HG03135 (cell line): ENCODE results near the gene OPCML.

ENCODE experiments used
- ATAC-seq: cut with Tn5 transposase; IDR thresholded peaks from one replicate; pipeline ENCODE4 v1.9.1; 2021; ENCODE audit warnings: mild to moderate bottlenecking, moderate library complexity; ENCODE audit not compliant: unreplicated experiment

Gene OPCML

DNA sequence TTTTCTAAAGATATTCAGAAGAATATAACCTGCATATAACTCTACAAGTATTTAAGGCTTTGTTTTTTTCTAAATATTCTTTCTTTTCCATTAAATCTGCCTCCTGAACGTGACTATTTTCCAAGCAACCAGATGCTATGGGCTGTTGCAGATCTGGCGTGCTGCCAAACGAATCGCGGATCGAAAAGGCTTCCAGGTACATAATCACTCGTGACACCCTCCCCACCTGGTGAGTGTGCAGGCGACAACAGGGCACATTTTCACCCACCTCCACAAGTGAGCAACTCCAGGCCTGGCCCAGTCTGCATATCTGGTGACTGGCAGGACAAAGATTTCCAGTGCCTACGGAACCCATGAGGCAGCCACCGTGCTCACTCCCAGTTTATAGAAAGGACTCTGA is 660.1 kb downstream of the OPCML start:
- no peak for ATAC-seq

DNA sequence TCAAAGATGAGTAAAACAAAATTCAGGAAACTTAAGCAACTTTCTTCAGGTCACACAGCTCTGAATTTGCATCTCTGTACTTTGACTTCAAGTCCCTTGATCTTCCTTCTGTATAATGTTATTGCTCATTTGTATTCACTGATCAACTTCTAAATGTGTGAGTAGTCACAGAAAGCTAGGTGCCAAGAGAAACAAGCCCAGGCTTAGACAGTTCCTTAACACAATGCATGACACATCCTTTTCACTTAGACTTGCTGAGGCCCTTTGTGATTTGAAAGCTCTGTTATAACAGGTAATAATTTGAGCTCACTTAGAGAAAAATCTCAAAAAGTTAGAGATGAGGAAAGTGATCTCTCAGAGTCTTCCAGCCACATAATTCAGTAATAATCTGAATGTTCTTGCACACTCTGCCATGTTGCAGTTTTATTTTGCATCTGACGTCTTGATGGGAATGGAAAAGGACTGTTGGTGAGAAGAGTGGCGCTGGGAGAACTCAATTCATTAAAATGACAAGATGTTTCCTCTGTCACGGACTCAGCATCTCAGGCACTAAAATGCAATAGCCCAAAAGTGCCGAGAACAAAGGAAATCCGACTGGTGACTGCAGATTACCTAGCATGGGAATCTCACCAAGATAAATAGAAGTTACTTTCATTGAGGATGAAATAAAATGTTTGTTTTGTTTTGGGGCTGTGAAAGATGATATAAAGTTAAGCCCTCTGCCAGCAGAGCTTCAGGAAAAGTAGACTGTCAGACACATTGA is 665.3 kb downstream of the OPCML start:
- no peak for ATAC-seq

DNA sequence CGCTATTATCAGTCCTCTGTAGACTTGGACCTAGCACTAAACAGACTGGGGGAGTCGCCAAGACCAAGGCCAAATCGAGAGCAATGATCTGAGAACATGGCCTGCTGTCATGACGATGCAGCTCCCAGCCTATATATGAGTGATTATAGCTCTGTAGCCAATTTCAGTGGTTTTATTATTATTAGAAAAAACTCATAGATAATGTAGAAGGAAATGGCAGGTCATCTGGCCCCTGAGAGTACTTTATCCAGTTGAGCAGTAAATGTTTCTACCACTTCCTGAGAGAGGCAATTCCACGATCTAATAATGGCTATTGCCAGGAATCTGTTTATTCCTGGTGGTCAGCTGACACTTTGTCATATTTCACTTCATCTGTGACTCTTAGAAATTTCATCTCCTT is 666.7 kb downstream of the OPCML start:
- ATAC-seq = no peak

DNA sequence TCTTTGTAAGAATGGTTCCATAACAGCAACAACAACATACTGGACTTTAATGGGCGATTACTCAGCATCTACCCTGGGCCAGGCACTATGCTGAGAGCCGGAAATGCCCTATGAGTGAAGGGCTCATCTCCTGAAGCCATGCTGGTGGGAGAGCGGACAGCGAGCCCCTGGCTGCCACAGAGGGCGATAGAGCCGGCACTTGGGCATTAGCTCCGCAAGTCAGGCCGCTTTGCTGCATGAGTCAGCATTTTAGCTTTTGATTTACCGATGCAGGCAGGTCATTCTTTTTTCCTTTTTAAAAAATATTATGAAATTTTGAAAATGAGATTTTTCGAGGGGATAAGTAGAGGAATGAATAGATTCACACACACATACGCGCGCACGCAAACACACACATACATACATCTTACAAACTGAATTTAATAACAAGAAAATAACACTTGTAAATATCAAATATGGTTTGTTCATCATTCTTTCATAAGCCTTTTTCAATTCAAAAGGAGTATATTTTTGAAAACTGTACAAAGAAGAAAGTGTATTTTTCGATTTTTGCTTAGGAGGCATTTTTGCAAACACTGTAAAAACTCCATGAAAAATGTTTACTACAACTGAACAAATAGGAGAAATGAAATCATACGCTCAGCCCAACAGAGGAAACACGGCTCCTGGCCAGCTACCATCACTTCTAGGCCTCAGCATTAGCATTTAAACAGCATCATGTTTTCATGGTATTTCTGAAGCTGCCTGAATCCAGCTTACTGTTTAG is 667.3 kb downstream of the OPCML start:
- no peak for ATAC-seq

DNA sequence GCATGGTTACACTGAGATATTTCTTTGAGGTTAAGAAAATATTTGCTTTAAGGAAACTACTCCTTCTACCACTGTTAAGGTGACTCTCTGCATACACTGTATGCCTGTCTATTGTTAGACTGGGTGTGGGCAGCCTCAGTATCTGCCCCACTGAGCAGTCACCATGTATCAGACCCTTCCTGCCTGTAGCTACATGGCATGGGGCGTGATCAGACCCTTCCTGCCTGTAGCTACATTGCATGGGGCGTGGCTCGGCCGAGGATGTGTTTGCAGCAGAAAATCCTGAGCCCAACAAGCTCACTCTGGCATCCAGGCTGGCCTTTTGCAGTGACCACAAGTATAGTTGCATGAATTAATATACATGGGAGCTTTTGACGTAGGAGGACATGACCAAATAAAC is 669.4 kb downstream of the OPCML start:
- ATAC-seq = no peak

DNA sequence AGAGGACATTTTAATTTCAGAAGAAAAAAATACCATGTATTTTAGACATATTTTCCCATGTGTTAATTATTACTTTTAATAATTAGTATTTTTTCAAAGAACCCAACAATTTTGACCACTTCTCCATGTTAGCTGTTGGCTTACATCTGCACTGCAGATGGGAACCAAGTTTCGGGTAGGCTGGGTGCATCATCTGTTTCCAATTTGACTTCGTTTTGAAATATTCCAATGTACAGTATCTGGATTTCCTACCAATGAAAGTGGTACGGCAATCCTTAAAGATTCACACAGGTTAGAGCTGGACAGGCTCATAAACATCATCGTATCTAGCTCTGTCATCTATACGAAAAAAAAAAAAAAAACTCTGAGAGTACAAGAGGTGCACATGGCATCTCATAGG is 670.2 kb downstream of the OPCML start:
- ATAC-seq = no peak

DNA sequence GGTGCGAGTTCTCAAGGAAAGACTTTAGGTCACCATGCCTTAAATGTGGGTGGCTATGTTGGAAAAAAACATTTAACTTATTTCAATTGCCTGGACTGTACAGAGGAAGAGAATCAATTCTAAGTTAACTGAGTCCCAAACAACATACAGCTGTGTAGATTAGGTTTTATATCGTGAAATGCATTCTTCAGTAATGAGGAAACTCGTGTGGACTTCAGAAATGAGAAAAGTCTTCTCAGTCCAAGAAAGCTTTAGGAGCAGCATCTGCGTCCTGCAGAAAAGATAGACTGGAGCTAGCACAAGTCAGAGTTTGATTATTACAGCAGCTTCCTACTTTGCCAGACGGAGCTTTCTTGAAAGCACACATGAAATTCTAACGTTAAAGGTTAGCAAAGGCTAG is 673.0 kb downstream of the OPCML start:
- ATAC-seq = no peak

DNA sequence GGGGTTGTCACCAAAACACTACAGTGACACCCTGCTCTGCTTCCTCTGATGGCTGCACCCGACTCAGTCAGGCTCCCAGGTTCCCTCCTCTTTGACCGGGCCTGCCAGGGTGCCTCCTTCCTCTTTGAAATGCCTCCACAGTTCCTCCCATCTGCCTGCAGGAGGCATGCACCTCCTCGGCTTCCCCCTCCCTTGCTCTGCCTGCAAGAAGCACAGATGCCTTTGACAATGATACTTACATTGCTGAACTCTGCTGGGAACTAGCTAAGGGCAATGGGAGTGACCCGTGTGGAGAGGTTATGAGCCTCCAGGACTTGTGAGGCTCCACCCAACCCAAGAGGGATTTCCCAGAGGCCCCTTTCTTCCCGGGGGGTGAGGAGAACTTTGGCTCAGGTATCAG is 674.1 kb downstream of the OPCML start:
- no peak for ATAC-seq

DNA sequence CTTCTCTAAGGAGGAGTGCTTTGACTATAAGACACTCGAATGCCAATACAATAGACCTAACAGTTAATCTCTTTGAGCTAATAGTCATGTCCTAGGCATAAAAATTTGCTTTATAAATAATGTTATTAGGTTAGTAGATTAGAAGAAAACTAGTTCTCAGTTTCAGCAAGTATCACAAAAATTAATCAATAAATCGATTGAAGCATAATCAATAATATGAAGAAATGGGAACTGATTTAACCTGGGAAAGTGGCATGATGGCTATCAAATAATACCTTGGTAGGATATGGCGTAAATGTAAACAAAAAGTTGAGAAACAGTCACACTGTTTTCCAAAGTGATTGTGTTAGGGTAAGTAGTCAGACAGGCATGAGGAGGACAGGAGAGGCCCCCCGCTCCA is 676.3 kb downstream of the OPCML start:
- no peak for ATAC-seq

DNA sequence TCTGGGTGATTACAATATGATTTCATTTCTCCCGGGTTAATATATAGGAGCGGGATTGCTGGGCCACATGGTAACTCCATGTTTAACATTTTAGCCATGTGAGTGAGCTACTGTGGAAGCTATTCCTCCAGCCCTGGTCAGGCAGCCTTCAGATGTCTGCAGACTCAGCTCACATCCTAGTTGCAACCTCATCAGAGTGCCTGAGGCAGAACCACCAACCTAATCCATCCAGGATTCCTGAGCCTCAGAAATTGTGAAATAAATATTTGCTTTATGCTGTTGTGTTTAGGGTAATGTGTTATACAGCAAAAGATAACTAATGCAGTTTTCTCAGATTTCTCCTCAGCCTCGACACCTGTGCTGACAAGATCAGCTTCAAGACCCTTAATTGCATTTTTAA is 676.8 kb downstream of the OPCML start:
- ATAC-seq = no peak

DNA sequence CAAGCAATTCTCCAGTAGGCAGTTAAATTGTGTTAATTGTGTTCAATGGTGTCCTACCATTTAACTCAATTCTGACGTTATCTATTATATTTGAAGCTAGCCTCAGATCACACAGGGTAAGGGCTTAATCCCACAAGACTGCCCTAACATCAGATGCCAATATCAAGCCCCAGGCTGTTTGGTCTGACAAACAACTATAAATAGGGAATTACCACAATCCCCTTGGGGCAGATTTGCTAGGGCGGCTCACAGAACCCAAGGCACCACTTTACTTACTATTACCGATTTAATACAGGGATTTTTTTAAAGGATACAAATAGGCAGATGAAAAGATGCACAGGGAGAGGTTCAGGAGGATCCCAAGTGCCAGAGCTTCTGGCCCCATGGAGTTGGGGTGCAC is 678.4 kb downstream of the OPCML start:
- no peak for ATAC-seq

DNA sequence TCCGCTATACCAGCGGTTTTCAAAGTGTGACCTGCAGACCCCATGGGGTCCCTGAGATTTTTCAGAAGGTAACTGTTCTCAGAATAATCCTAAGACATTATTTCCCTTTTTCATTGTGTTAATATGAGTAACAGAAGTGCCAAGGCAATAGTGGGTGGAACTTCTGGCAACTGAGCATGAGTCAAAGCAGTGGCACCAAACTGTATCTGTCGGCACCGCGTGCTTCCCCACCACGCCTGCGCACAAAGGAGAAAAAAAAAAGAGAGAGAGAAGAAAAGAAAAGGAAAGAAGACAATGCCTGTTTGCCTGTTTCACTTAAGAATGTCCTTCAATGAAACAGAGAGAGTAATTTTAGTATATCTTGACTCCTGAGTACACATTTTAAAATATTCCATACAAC is 679.9 kb downstream of the OPCML start:
- no peak for ATAC-seq

DNA sequence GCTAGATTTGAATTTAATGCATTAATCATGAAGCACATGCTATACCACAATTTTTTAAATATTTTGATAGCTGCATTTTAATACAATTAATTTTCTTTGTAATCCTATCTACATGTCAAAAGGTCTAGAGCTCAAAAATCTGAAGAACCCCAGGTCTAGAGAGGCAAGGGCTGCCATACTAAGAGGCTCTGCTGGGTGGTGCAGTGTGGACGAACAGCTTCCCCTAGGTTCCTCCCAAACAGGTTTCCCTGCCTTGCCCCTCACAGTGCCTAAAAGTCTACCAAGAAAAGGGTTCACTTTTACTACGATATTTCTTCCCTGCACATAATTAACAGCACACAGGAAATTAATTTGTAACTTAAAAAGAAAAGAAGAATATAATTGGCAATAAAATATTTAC is 681.1 kb downstream of the OPCML start:
- ATAC-seq = no peak

DNA sequence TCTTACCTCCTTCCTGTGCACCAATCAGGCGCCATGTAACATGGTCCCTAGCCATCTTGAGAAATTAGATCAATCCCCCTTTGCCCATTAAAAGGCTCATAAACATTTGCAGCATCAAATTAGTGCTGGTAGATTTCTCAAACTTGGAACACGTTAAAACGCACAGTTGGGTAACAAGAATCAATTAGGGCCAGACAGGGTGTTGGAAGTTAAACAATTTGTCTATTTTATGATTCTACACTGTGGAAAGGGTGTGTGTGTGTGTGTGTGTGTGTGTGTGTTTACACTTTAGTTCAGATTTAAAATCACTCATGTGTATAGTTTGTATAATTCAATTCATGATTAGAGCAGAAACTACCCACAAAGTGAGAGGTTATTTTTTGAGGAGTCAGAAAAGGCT is 682.0 kb downstream of the OPCML start:
- no peak for ATAC-seq

DNA sequence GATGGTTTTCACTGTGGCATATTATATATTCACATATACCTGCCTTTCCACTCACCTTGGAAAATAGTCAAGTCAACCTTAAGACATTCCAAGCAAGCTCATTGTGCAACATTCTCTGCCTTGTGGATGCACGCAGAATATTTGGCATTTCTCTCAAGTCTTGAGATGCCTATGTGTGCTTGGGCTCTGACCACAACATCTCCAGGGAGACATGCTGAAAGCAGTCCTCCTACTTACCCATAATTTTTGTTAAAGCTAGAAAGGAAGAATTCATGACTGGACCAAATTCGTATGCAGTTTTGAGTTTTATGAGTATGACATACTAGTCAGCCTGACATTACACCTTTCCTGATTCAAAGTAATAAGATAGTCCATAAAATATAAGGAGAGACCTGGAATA is 684.0 kb downstream of the OPCML start:
- no peak for ATAC-seq

DNA sequence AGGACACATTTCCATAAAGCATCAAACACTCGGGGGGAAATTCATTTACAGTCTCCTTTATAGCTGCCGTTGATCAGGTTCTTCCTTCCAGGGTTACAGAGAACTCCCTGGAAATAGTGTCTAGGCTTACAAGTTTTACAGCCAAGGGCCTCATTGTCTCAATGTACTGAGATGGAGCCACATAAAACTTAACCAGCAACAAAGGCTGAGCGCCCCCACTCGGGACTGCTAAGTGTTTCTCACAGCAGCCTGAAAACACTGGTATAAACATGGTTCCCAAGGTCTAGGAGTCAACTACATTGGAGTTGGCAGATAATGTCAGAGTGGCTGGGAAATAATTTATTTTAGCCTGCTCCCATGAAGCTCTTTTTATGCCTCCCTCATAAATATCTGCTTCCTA is 686.2 kb downstream of the OPCML start:
- no peak for ATAC-seq

DNA sequence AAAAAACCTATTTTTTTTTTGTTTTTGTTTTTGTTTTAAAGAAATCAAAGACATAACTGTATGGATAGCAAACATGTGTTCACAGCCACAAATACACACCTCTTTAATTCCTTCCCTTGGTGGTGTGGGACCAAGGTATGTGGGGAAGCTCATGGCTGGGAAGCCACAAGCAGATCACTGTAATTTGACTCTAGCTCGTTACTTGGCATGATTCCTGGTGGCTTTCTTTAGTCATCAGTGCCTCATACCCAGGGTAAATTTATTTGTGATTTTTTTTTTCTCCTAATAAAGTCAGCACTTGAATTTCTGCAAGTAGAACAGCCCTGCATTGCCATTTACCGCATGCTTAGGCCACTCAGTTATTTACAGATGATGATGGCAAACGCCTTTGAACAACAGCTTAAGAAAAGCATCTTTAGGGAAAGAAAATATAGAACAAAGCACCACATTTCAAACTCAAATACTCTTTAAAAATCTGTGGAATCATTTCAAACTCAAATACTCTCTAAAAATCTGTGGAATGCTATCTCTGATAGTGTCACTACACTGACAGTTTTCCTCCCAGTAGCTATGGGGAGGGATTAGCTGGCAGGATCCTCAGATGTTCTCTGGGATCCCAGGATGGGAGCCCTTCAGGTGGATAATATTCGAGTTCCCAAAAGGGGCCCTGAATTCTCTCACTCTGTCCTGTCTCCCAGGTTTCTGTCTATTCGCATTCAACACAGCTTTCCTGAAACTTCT is 687.2 kb downstream of the OPCML start:
- ATAC-seq = no peak

DNA sequence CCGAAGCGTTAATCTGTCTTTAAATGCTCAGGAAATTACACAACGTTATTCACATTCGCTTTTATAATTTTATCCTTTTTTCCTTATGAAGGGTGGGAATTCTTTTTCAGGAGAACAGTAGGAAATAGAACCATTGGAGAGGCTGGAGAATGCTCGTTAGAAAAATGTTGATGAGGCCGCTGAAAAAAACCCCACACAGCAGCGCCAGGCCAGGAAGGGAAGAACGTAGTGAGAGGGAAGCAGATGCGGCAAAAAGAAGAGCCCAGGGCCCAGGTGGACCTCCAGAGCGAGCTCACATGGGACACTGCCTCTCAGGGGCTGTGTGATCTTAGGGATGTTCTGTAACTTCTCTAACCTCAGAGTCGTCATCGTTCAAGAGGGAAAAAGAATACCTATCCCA is 691.6 kb downstream of the OPCML start:
- ATAC-seq = no peak

DNA sequence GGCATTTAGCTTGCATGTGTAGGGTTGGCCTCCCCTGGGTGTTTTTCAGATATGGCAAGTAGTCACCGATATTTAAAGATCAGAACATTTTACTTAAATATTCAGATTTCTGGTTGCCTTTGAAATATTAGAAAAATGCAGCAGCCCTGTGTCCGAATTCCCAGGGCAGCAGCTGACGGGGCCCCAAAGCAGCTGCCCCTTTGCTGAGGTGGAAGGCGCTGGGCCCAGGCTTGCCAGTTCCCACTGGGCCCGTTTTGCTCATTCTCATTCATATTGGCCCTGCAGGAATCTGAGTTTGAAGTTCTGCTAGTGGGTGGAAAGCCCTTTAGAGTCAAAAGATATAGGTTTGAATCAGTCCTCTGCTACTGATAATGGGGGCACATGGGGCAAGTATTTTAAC is 692.1 kb downstream of the OPCML start:
- ATAC-seq = no peak

DNA sequence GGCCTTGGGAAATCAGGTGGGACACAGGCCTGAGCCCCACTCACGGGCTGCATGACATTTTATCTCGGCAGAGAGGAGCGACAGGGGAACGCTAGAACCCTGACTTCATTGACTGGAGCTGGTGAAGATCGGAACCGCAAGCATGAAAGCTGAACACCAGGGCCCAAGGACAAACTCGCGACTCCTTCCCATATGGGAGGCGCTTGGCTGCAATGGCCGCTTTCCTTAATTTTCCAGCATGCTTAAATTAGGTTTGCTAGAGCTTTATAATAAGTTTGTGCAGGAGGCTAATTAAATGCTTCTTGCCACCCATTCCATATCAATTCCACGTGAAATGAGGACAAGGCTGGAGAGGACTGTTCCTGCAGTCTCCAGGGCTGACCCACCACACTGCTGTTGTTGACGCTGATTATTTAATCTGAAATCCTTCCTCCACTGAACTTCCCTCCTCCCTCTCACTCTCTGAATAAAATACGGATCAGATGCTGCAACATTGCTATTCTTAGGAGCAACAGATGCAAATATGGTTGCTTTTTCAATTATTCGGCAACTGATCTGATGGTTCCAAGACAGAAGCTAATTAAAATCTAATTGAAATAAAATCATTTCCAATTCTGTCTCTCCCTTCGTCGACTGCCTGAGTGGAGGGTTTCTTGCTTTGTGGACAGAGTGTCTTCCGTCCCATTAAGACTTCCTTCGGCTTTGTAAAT is 692.9 kb downstream of the OPCML start:
- ATAC-seq = no peak

DNA sequence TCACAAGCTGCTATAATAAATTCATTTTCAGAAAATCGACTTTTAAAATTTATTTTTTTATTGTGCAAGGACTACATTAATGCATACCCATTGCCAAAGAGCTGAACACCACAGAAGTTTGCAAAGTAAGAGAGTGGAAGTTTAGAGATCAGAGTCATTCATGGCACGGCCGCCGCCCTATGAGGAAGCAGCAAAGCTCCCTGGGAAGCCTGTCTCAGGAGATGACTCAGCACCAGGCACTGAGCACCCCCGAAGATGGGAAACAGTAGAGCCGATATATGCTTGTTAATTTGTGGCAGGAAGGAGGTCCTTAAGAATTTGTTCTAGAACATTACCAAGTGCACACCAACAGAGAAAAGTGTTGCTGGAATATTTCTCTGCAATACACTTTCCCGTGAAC is 693.7 kb downstream of the OPCML start:
- no peak for ATAC-seq
